ENCODE results near the gene IL4R.

GRCh38 chr16:27314161-27314723 lies 468 bp downstream of the IL4R start:
- no peak for TF ChIP-seq CTCF (conservative IDR thresholded peaks at IDR 0.05 in 1 of 2, IDR thresholded peaks at IDR 0.05 in 1 of 2; ENCODE audit: low read depth in 1 of 2, low read length in 2 of 2)
- TF ChIP-seq EZH2 (IDR thresholded peaks at IDR 0.05; ENCODE audit: low read length, missing control alignments) = no peak

Measured in fibroblast of lung (primary cell).